CD14-positive monocyte (primary cell): Measurements from ENCODE around the gene PRSS22. TPM values are rescaled to one million over a fixed set of nuclear protein-coding genes. Genes with fewer than 3 reads are reported as not detected.

Source experiments
- DNase-seq, 3 donors: peaks; one replicate each; pipeline ENCODE4 v3.0.0-alpha.2; 2011 to 2022
- H2AFZ ChIP-seq: 2 replicates; pipeline ENCODE4 v1.6.0; 2012; ENCODE audit warnings: mild to moderate bottlenecking, low read depth, low read length, inconsistent platforms; ENCODE audit not compliant: insufficient read depth, poor library complexity, severe bottlenecking
- H3K27ac ChIP-seq, 2 donors: 1 replicate in 1 of 2; 2 replicates in 1 of 2; pipeline ENCODE4 v1.5.1; 2012 to 2013; ENCODE audit warnings: low read length in 2 of 2, control low read depth in 1 of 2, inconsistent platforms in 1 of 2, low read depth in 1 of 2, mild to moderate bottlenecking in 1 of 2
- H3K27me3 ChIP-seq, 2 donors: one replicate each; pipeline versions ENCODE4 v1.6.0 to v1.6.1; 2011 to 2013; ENCODE audit warnings: low read length in 2 of 2; ENCODE audit not compliant: control insufficient read depth in 2 of 2, insufficient read depth in 2 of 2
- H3K36me3 ChIP-seq, 2 donors: replicated peaks in 1 of 2; 1 replicate in 1 of 2; 2 replicates in 1 of 2; pipeline versions ENCODE4 v1.5.1 to v1.6.1; 2012 to 2013; ENCODE audit warnings: low read length in 2 of 2, control low read depth in 1 of 2, inconsistent platforms in 1 of 2, mild to moderate bottlenecking in 1 of 2; ENCODE audit not compliant: insufficient read depth in 2 of 2, control insufficient read depth in 1 of 2
- H3K4me1 ChIP-seq, 2 donors: 1 replicate in 1 of 2; 2 replicates in 1 of 2; pipeline versions ENCODE4 v1.5.1 to v1.6.1; 2012 to 2013; ENCODE audit warnings: low read length in 2 of 2, control low read depth in 1 of 2, inconsistent platforms in 1 of 2, mild to moderate bottlenecking in 1 of 2, moderate library complexity in 1 of 2; ENCODE audit not compliant: insufficient read depth in 2 of 2, control insufficient read depth in 1 of 2
- H3K4me2 ChIP-seq: replicated peaks from 2 replicates; pipeline ENCODE3; 2012; ENCODE audit warnings: low read length, moderate library complexity, mild to moderate bottlenecking; ENCODE audit not compliant: poor library complexity, severe bottlenecking; ENCODE audit errors: extremely low read depth
- H3K4me3 ChIP-seq, 3 experiments: fragments of 200-600 bp in 1 of 3; sonication (generic) in 1 of 3; replicated peaks in 1 of 3; 1 replicate in 2 of 3; 2 replicates in 1 of 3; pipeline ENCODE4 v1.5.1; 2011 to 2013; ENCODE audit warnings: low read length in 3 of 3, mild to moderate bottlenecking in 3 of 3, control low read depth in 2 of 3, low read depth in 2 of 3, inconsistent platforms in 1 of 3, moderate library complexity in 1 of 3
- H3K79me2 ChIP-seq: 2 replicates; pipeline ENCODE4 v1.6.0; 2012; ENCODE audit warnings: mild to moderate bottlenecking, control low read depth, inconsistent platforms, low read length, moderate library complexity; ENCODE audit not compliant: insufficient read depth
- H3K9ac ChIP-seq: 2 replicates; pipeline ENCODE4 v1.6.0; 2017; ENCODE audit warnings: low read length, mild to moderate bottlenecking; ENCODE audit not compliant: insufficient read depth, poor library complexity, severe bottlenecking
- H3K9me3 ChIP-seq, 2 donors: replicated peaks in 1 of 2; 1 replicate in 1 of 2; 2 replicates in 1 of 2; pipeline versions ENCODE4 v1.5.1 to v1.6.1; 2012 to 2013; ENCODE audit warnings: low read length in 2 of 2, control low read depth in 1 of 2; ENCODE audit not compliant: control insufficient read depth in 1 of 2, insufficient read depth in 1 of 2
- H4K20me1 ChIP-seq: 2 replicates; pipeline ENCODE4 v1.6.0; 2012; ENCODE audit warnings: mild to moderate bottlenecking, low read length, control low read depth, moderate library complexity; ENCODE audit not compliant: insufficient read depth
- H3K27ac Mint-ChIP-seq, 7 donors: one replicate each; pipeline ENCODE4 v1.8.0; 2020; ENCODE audit warnings: mild to moderate bottlenecking in 7 of 7, mixed read lengths in 7 of 7, moderate library complexity in 6 of 7, inconsistent platforms in 2 of 7
- H3K27me3 Mint-ChIP-seq, 3 donors: one replicate each; pipeline ENCODE4 v1.8.0; 2021 to 2022; ENCODE audit warnings: low read depth in 3 of 3, mild to moderate bottlenecking in 3 of 3, mixed read lengths in 3 of 3, moderate library complexity in 3 of 3, inconsistent platforms in 1 of 3
- H3K36me3 Mint-ChIP-seq, 2 donors: one replicate each; pipeline ENCODE4 v1.8.0; 2020; ENCODE audit warnings: mixed read lengths in 2 of 2, inconsistent platforms in 1 of 2, mild to moderate bottlenecking in 1 of 2
- H3K4me1 Mint-ChIP-seq: one replicate; pipeline ENCODE4 v1.8.0; 2020; ENCODE audit warnings: mild to moderate bottlenecking, mixed read lengths
- H3K4me3 Mint-ChIP-seq, 2 donors: one replicate each; pipeline ENCODE4 v1.8.0; 2020; ENCODE audit warnings: mild to moderate bottlenecking in 2 of 2, mixed read lengths in 2 of 2, moderate library complexity in 1 of 2
- H3K9me3 Mint-ChIP-seq, 7 donors: one replicate each; pipeline ENCODE4 v1.8.0; 2020 to 2022; ENCODE audit warnings: mixed read lengths in 7 of 7, mild to moderate bottlenecking in 6 of 7, moderate library complexity in 6 of 7, inconsistent platforms in 2 of 7
- WGBS: methylation state at CpG from one replicate; pipeline ENCODE4 v1.1.5; 2013; ENCODE audit warnings: missing lambda C conversion rate; ENCODE audit not compliant: insufficient coverage; 5-methylcytosine and 5-hydroxymethylcytosine counted together
- intact Hi-C, 2 donors: fragments of 100-400 bp; cut with micrococcal nuclease; formaldehyde crosslinking; loops; one replicate each; pipeline versions ENCODE4 v1.15.0 to v1.15.1; 2023
- polyA plus RNA-seq, 3 donors: library from polyadenylated mRNA; depleted of rRNA in 1 of 3; unstranded in 2 of 3; stranded (reverse) in 1 of 3; fragments of 300-500 nt in 2 of 3; fragments of >200 nt in 1 of 3; fragmentation: Illumina TruSeq in 2 of 3; gene quantifications; 1 replicate in 2 of 3; 2 replicates in 1 of 3; pipeline ENCODE4 v1.2.3, GENCODE V29; 2012 to 2021
- TF ChIP-seq, protein P1 (sequence below): fragments of 200-600 bp; IDR thresholded peaks from one replicate; pipeline ENCODE4 v1.8.0; 2022; ENCODE audit warnings: antibody characterized with exemption, mild to moderate bottlenecking

Gene PRSS22
- polyA plus RNA-seq, 3 donors = not detected

- peaks cover 21 to 27% of the 10 kb centered on the region in 2 donors for H3K4me1 ChIP-seq
- TF ChIP-seq, protein P1, sequence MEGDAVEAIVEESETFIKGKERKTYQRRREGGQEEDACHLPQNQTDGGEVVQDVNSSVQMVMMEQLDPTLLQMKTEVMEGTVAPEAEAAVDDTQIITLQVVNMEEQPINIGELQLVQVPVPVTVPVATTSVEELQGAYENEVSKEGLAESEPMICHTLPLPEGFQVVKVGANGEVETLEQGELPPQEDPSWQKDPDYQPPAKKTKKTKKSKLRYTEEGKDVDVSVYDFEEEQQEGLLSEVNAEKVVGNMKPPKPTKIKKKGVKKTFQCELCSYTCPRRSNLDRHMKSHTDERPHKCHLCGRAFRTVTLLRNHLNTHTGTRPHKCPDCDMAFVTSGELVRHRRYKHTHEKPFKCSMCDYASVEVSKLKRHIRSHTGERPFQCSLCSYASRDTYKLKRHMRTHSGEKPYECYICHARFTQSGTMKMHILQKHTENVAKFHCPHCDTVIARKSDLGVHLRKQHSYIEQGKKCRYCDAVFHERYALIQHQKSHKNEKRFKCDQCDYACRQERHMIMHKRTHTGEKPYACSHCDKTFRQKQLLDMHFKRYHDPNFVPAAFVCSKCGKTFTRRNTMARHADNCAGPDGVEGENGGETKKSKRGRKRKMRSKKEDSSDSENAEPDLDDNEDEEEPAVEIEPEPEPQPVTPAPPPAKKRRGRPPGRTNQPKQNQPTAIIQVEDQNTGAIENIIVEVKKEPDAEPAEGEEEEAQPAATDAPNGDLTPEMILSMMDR = no peak
- Mint-ChIP-seq H3K9me3 (peaks cover 0 to 5% (median 0%) of the 10 kb centered on the region in 7 donors), H3K36me3 (peaks cover 0 to 2% of the 10 kb centered on the region in 2 donors), H3K4me1 (peaks cover 23% of the 10 kb centered on the region), H3K27me3 (peaks cover 0 to 2% (median 0%) of the 10 kb centered on the region in 3 donors), H3K27ac (peak overlapping the region; percentile 57 to 94 (median 90)), H3K4me3 (peak overlapping the region; percentile 93 to 94)
- peak overlapping the region; percentile 39 to 99 (median 88) for H3K4me3 ChIP-seq
- WGBS = 0% methylated on average over 32 of the region's 32 CpGs
- H4K20me1 ChIP-seq = no peaks in the 10 kb centered on the region
- H3K79me2 ChIP-seq = no peaks in the 10 kb centered on the region
- no peaks in the 10 kb centered on the region for H3K27me3 ChIP-seq
- intact Hi-C loops = loop anchor here in 1 of 2 donors (1.0 to 2.0 kb wide), 2 partner anchors 14 to 23 kb away; no protein-coding TSS in a partner anchor
- no peaks in the 10 kb centered on the region for H3K36me3 ChIP-seq
- peak overlapping the region; percentile 100 for H3K4me2 ChIP-seq
- H3K9ac ChIP-seq = peak overlapping the region; percentile 73
- H3K9me3 ChIP-seq = no peaks in the 10 kb centered on the region
- H3K27ac ChIP-seq = peak overlapping the region; percentile 65 to 76
- no peak for DNase-seq
- H2AFZ ChIP-seq = peak overlapping the region; percentile 98
These were observed 46.9 kb upstream of the PRSS22 start for GRCh38 chr16:2904922-2905240.

DNA sequence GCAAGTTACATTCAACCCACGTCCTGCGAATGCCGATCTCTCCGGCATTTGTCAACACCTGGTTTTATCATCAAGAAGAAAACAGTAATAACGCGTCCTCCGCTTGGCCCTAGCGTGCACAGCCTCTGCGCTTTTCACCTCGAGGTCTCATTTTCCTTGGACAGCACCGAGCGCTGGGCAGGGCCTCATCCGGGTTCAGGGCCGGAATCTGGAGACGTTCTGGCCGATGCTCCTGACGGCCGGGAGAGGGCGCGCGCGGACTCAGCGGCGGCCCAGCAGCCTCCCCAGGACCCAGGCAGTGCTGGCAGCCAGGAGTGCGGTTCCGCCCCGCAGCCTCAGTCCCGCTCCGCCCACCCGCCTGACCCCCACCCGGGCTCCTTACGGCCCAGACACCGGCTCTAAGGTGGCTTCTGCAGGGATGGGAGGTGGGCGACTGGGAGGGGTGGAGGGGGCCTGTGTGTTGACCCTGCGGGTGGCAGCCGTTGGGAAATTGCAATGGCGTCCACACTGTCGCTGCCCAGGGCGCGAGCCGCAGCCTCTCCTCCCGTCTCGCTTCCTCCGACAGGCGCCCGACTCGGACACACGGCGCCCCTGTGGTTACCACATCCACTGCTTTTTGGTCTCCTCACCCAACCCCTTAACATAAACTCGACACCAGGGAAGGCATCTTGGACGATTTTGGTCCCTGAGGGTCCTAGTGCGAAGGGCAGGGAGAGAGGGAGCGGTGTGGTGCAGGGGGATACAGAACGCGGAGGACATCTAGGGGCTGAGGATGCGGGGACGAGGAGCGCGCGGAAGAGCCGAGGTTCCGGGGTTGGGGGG lies 46.3 kb upstream of the PRSS22 start:
- Histone ChIP-seq H3K36me3 (no peaks in the 10 kb centered on the region), H3K4me3 (peak overlapping the region; percentile 39 to 99 (median 88)), H3K79me2 (no peaks in the 10 kb centered on the region), H3K27me3 (no peaks in the 10 kb centered on the region), H3K4me2 (peak overlapping the region; percentile 100), H4K20me1 (no peaks in the 10 kb centered on the region), H3K9ac (peak overlapping the region; percentile 73), H3K9me3 (no peaks in the 10 kb centered on the region), H2AFZ (peak overlapping the region; percentile 98), H3K27ac (peak overlapping the region; percentile 65 to 76), H3K4me1 (peaks cover 21 to 27% of the 10 kb centered on the region in 2 donors)
- H3K36me3 Mint-ChIP-seq = peaks cover 0 to 2% of the 10 kb centered on the region in 2 donors
- H3K27me3 Mint-ChIP-seq = peaks cover 0 to 2% (median 0%) of the 10 kb centered on the region in 3 donors
- peaks cover 23% of the 10 kb centered on the region for H3K4me1 Mint-ChIP-seq
- TF ChIP-seq, protein P1 = peak; percentile 92
- peak overlapping the region; percentile 72 to 94 (median 90) for H3K27ac Mint-ChIP-seq
- peak; percentile 73 to 84 (median 74) for DNase-seq
- 4% methylated on average over 52 of the region's 62 CpGs for WGBS
- intact Hi-C loops = loop anchor here in 1 of 2 donors (2.0 kb wide), 1 partner anchor 14 kb away; no protein-coding TSS in a partner anchor
- peak overlapping the region; percentile 93 to 94 for H3K4me3 Mint-ChIP-seq
- H3K9me3 Mint-ChIP-seq = peaks cover 0 to 5% (median 0%) of the 10 kb centered on the region in 7 donors
